Right forelimb (tissue), 1 donor: Measurements from ENCODE around the gene TSSK3.
"Not testable (repeated sequence)": the region's sequence is repeated elsewhere in the genome, so short reads cannot be mapped to it uniquely, and the experiment has no call there.

ENCODE experiments used
- DNase-seq: peaks from one replicate; pipeline ENCODE4 v3.0.0-alpha.2; 2018

The TSSK3 gene

GRCh38 chr1:32365445-32365844 lies 3.1 kb downstream of the TSSK3 start:
- DNase-seq: no peak

- DNase-seq: no peak
These were observed 5.7 kb downstream of the TSSK3 start for GRCh38 chr1:32367912-32368635.

GRCh38 chr1:32372149-32372756 lies 9.9 kb downstream of the TSSK3 start:
- DNase-seq: no peak

- DNase-seq: no peak
These were observed 11.8 kb downstream of the TSSK3 start for GRCh38 chr1:32373996-32374592.

- no peak for DNase-seq
These were observed 13.9 kb downstream of the TSSK3 start for GRCh38 chr1:32376199-32376598.

- no peak for DNase-seq
These were observed 15.3 kb downstream of the TSSK3 start for GRCh38 chr1:32377541-32378220.

- DNase-seq: no peak
These were observed 17.7 kb downstream of the TSSK3 start for GRCh38 chr1:32380057-32380456.

- DNase-seq: no peak
These were observed 24.5 kb downstream of the TSSK3 start for GRCh38 chr1:32386676-32387392.

- DNase-seq: no peak
These were observed 26.3 kb downstream of the TSSK3 start for GRCh38 chr1:32388641-32389040.

GRCh38 chr1:32390904-32391870 lies 28.8 kb downstream of the TSSK3 start:
- DNase-seq: no peak

- no peak for DNase-seq
These were observed 30.0 kb downstream of the TSSK3 start for GRCh38 chr1:32392325-32392724.

GRCh38 chr1:32393136-32393535 lies 30.8 kb downstream of the TSSK3 start:
- DNase-seq: no peak

- no peak for DNase-seq
These were observed 31.4 kb downstream of the TSSK3 start for GRCh38 chr1:32393832-32394140.

- DNase-seq: peak; percentile 99
These were observed 32.0 kb downstream of the TSSK3 start, which contains the start of gene BSDC1 for GRCh38 chr1:32394141-32394889. Gene BSDC1, minus strand, starts transcription at chr1:32394441. Its CDS starts 27 bp downstream, at chr1:32394414.

- DNase-seq: no peak
These were observed 32.6 kb downstream of the TSSK3 start for GRCh38 chr1:32394890-32395432.

GRCh38 chr1:32396524-32396923 lies 34.2 kb downstream of the TSSK3 start:
- not testable (repeated sequence) for DNase-seq

GRCh38 chr1:32398401-32398800 lies 36.1 kb downstream of the TSSK3 start:
- DNase-seq: no peak

GRCh38 chr1:32399843-32400242 lies 37.5 kb downstream of the TSSK3 start:
- no peak for DNase-seq

GRCh38 chr1:32400876-32401631 lies 38.7 kb downstream of the TSSK3 start:
- DNase-seq: peak; percentile 87

GRCh38 chr1:32404946-32405345 lies 42.6 kb downstream of the TSSK3 start:
- DNase-seq: no peak
